Naive thymus-derived CD4-positive, alpha-beta T cell (primary cell): Measurements from ENCODE around the gene STH. TPM values are rescaled to one million over a fixed set of nuclear protein-coding genes. Genes with fewer than 3 reads are reported as not detected.

ENCODE experiments used
- ATAC-seq: fragments of 150-1000 bp; cut with Tn5 transposase; 2 replicates; pipeline ENCODE4 v1.10.0; 2021; ENCODE audit warnings: mild to moderate bottlenecking, moderate library complexity
- CTCF ChIA-PET: fragments of 350-600 bp; sonication (Branson Sonifier 250); formaldehyde crosslinking; loops from one replicate; lab custom pipeline; 2021; ENCODE audit warnings: antibody characterized with exemption; lab: Charles Lee
- POLR2A ChIA-PET: fragments of 350-600 bp; sonication (Branson Sonifier 250); formaldehyde crosslinking; loops from one replicate; lab custom pipeline; 2021; ENCODE audit warnings: antibody characterized with exemption, inconsistent platforms; lab: Charles Lee
- DNase-seq, 9 donors: peaks; one replicate each; pipeline versions ENCODE4 v3.0.0 to v3.0.0-alpha.2; 2020 to 2022; ENCODE audit warnings: mixed read lengths in 1 of 9
- H3K27ac ChIP-seq: one replicate; pipeline ENCODE4 v1.7.0; 2013; ENCODE audit warnings: mild to moderate bottlenecking, low read depth, low read length, moderate library complexity
- H3K27me3 ChIP-seq, 2 donors: one replicate each; pipeline ENCODE4 v1.7.0; 2013; ENCODE audit warnings: low read length in 2 of 2, mild to moderate bottlenecking in 2 of 2, moderate library complexity in 2 of 2; ENCODE audit not compliant: control insufficient read depth in 2 of 2, insufficient read depth in 2 of 2
- H3K36me3 ChIP-seq, 3 experiments: 1 replicate in 2 of 3; 2 replicates in 1 of 3; pipeline ENCODE4 v1.7.0; 2013; ENCODE audit warnings: low read length in 3 of 3, mild to moderate bottlenecking in 3 of 3, moderate library complexity in 1 of 3; ENCODE audit not compliant: insufficient read depth in 3 of 3, control insufficient read depth in 2 of 3
- H3K4me1 ChIP-seq, 2 donors: one replicate each; pipeline ENCODE4 v1.7.0; 2013; ENCODE audit warnings: low read length in 2 of 2, mild to moderate bottlenecking in 2 of 2, moderate library complexity in 1 of 2; ENCODE audit not compliant: control insufficient read depth in 2 of 2, insufficient read depth in 2 of 2
- H3K4me3 ChIP-seq: 2 replicates; pipeline ENCODE4 v1.7.0; 2013; ENCODE audit warnings: mild to moderate bottlenecking, low read length
- H3K9me3 ChIP-seq, 3 experiments: 1 replicate in 2 of 3; 2 replicates in 1 of 3; pipeline ENCODE4 v1.7.0; 2013; ENCODE audit warnings: low read length in 3 of 3; ENCODE audit not compliant: control insufficient read depth in 2 of 3
- H3K27ac Mint-ChIP-seq, 9 donors: one replicate each; pipeline ENCODE4 v1.8.0; 2020 to 2022; ENCODE audit warnings: mixed read lengths in 9 of 9, mild to moderate bottlenecking in 8 of 9, moderate library complexity in 5 of 9, inconsistent platforms in 2 of 9
- H3K27me3 Mint-ChIP-seq, 5 donors: one replicate each; pipeline ENCODE4 v1.8.0; 2021 to 2022; ENCODE audit warnings: mixed read lengths in 5 of 5, mild to moderate bottlenecking in 1 of 5
- H3K36me3 Mint-ChIP-seq, 5 donors: one replicate each; pipeline ENCODE4 v1.8.0; 2020 to 2022; ENCODE audit warnings: mixed read lengths in 5 of 5, mild to moderate bottlenecking in 3 of 5, inconsistent platforms in 1 of 5
- H3K4me1 Mint-ChIP-seq, 7 donors: one replicate each; pipeline ENCODE4 v1.8.0; 2020 to 2022; ENCODE audit warnings: mixed read lengths in 7 of 7, mild to moderate bottlenecking in 3 of 7, inconsistent platforms in 1 of 7
- H3K4me3 Mint-ChIP-seq, 10 donors: one replicate each; pipeline ENCODE4 v1.8.0; 2020 to 2022; ENCODE audit warnings: mild to moderate bottlenecking in 10 of 10, mixed read lengths in 10 of 10, moderate library complexity in 6 of 10, inconsistent platforms in 2 of 10
- H3K9me3 Mint-ChIP-seq, 11 donors: one replicate each; pipeline ENCODE4 v1.8.0; 2020 to 2022; ENCODE audit warnings: mixed read lengths in 11 of 11, mild to moderate bottlenecking in 4 of 11, inconsistent platforms in 1 of 11, moderate library complexity in 1 of 11
- intact Hi-C, 2 donors: fragments of 100-400 bp; cut with micrococcal nuclease; formaldehyde crosslinking; loops; one replicate each; pipeline ENCODE4 v1.15.1; 2023
- polyA plus RNA-seq, 2 donors: library from polyadenylated mRNA; unstranded; fragments of 300-500 nt; fragmentation: Illumina TruSeq; gene quantifications; one replicate each; pipeline ENCODE4 v1.2.3, GENCODE V29; 2021
- total RNA-seq, 6 experiments: library from RNA in 5 of 6; stranded (reverse) in 5 of 6; gene quantifications; 1 replicate in 5 of 6; 2 replicates in 1 of 6; pipeline ENCODE4 v1.2.3 and lab custom pipeline; 2021 to 2026

Gene STH
- total and polyA plus RNA-seq, 7 experiments from 2014 or later, result not detected

- peaks cover 0 to 34% (median 10%) of the 10 kb centered on the region in 5 donors for H3K36me3 Mint-ChIP-seq
- POLR2A ChIA-PET, result interaction anchor here (0.7 to 2.5 kb wide), 5 partner anchors 144 to 778 kb away, joined by 3 to 13 read pairs (median 5); no protein-coding TSS in a partner anchor
- ATAC-seq (no peak), DNase-seq (no peak)
- H3K27ac Mint-ChIP-seq, result peak overlapping the region in 6 of 9 donors; percentile 6 to 58 (median 30)
- Histone ChIP-seq H3K27ac (no peak overlapping the region), H3K36me3 (peaks cover 8 to 61% (median 29%) of the 10 kb centered on the region in 3 experiments), H3K4me1 (no peaks in the 10 kb centered on the region), H3K27me3 (no peaks in the 10 kb centered on the region), H3K4me3 (no peak overlapping the region), H3K9me3 (no peaks in the 10 kb centered on the region)
- CTCF ChIA-PET, result interaction anchor here (0.6 to 3.4 kb wide), 12 partner anchors 10 to 243 kb away, joined by 3 to 41 read pairs (median 4); no protein-coding TSS in a partner anchor
- intact Hi-C loops, result loop anchor here (1.0 to 5.0 kb wide), 7 partner anchors 18 to 170 kb away; partner anchors contain the start of gene KANSL1 (in 1 of the 2)
- no peaks in the 10 kb centered on the region for H3K9me3 Mint-ChIP-seq
- H3K27me3 Mint-ChIP-seq, result no peaks in the 10 kb centered on the region
- H3K4me3 Mint-ChIP-seq, result no peak overlapping the region
- H3K4me1 Mint-ChIP-seq, result peaks cover 1 to 23% (median 8%) of the 10 kb centered on the region in 7 donors
These were observed 44.6 kb downstream of the STH start for GRCh38 chr17:46043606-46044005.

DNA sequence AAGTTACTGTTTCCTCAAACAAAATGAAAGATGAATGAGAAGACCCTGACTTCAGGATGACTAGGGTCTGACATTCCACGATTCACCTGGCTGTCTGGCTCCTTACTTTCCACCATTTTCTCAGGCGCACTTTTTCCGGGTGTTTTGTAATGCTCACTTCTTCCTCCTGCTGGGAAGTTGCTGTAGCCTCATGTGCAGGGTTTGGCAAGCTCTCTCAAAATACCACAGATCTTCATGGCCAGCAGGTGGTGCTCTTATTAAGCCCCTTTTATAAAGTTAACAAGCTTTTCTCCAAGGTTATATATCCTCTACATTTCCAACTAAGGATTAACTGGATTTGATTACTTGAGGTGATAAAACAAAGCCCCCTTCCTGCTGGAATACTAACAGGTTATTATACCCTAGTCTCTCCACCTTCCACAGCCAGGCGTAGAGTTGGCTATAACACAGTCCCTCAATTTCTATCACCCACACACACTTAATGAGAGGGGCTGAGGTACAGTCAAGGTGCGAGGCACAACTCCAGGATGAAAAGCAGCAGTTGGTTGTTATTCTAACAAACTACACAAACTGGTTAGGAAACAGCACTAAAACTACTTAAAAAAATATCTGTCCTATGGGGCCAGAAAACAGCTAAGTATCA lies 45.4 kb downstream of the STH start:
- no peak overlapping the region for H3K27ac ChIP-seq
- no peaks in the 10 kb centered on the region for H3K9me3 Mint-ChIP-seq
- peak overlapping the region in 8 of 9 donors; percentile 6 to 67 (median 28) for H3K27ac Mint-ChIP-seq
- H3K4me3 Mint-ChIP-seq, result peak overlapping the region in 1 of 10 donors; percentile 52
- H3K27me3 ChIP-seq, result no peaks in the 10 kb centered on the region
- no peaks in the 10 kb centered on the region for H3K9me3 ChIP-seq
- peaks cover 6 to 60% (median 22%) of the 10 kb centered on the region in 3 experiments for H3K36me3 ChIP-seq
- ATAC-seq (peak; percentile 71), DNase-seq (peak in 7 of 9 donors; percentile 40 to 60 (median 51))
- peaks cover 2 to 23% (median 8%) of the 10 kb centered on the region in 7 donors for H3K4me1 Mint-ChIP-seq
- intact Hi-C loops, result loop anchor here (1.0 to 5.0 kb wide), 7 partner anchors 17 to 169 kb away; partner anchors contain the start of gene KANSL1 (in 1 of the 2)
- H3K4me1 ChIP-seq, result no peaks in the 10 kb centered on the region
- POLR2A ChIA-PET, result interaction anchor here (0.6 to 2.5 kb wide), 7 partner anchors 14 to 168 kb away, joined by 3 to 13 read pairs (median 5); partner anchors contain the start of gene KANSL1
- H3K36me3 Mint-ChIP-seq, result peaks cover 0 to 37% (median 12%) of the 10 kb centered on the region in 5 donors
- no peaks in the 10 kb centered on the region for H3K27me3 Mint-ChIP-seq
- CTCF ChIA-PET, result interaction anchor here (0.6 to 3.4 kb wide), 24 partner anchors 8 to 242 kb away, joined by 3 to 41 read pairs (median 4); partner anchors contain the start of gene KANSL1
- H3K4me3 ChIP-seq, result no peak overlapping the region

DNA sequence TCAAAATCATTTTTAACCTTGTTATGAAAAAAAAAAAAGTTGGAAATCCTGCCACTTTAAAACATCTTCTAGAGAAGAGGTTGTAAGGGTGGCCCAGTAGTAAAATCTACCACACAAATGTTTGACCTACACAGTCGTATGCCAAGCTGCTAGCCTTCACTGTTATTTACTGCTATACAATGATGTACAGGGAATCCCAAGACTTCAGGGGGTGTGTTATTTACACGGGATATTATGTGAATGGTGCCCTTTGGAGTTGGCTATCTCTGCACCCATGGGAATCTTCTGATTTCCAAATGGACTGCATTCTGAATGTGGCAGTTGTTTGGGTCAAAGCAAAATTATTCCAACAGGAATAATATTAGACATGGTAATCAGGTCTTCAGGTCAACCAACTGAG lies 45.9 kb downstream of the STH start:
- H3K4me1 ChIP-seq, result no peaks in the 10 kb centered on the region
- peaks cover 9 to 60% (median 16%) of the 10 kb centered on the region in 3 experiments for H3K36me3 ChIP-seq
- H3K36me3 Mint-ChIP-seq, result peaks cover 0 to 37% (median 14%) of the 10 kb centered on the region in 5 donors
- no peaks in the 10 kb centered on the region for H3K9me3 ChIP-seq
- no peaks in the 10 kb centered on the region for H3K9me3 Mint-ChIP-seq
- peaks cover 5 to 23% (median 8%) of the 10 kb centered on the region in 7 donors for H3K4me1 Mint-ChIP-seq
- DNase-seq (no peak), ATAC-seq (no peak)
- no peak overlapping the region for H3K4me3 Mint-ChIP-seq
- H3K27me3 ChIP-seq, result no peaks in the 10 kb centered on the region
- no peaks in the 10 kb centered on the region for H3K27me3 Mint-ChIP-seq
- ChIA-PET POLR2A (interaction anchor here (0.5 to 2.5 kb wide), 9 partner anchors 13 to 170 kb away, joined by 3 to 13 read pairs (median 4); partner anchors contain the start of gene KANSL1), CTCF (interaction anchor here (0.6 to 3.4 kb wide), 20 partner anchors 8 to 242 kb away, joined by 3 to 41 read pairs (median 6); partner anchors contain the start of gene KANSL1)
- H3K4me3 ChIP-seq, result no peak overlapping the region
- no peak overlapping the region for H3K27ac ChIP-seq
- peak overlapping the region in 5 of 9 donors; percentile 6 to 67 (median 33) for H3K27ac Mint-ChIP-seq
- intact Hi-C loops, result loop anchor here (1.0 to 5.0 kb wide), 8 partner anchors 16 to 222 kb away; partner anchors contain the start of gene KANSL1 (in 1 of the 2)

DNA sequence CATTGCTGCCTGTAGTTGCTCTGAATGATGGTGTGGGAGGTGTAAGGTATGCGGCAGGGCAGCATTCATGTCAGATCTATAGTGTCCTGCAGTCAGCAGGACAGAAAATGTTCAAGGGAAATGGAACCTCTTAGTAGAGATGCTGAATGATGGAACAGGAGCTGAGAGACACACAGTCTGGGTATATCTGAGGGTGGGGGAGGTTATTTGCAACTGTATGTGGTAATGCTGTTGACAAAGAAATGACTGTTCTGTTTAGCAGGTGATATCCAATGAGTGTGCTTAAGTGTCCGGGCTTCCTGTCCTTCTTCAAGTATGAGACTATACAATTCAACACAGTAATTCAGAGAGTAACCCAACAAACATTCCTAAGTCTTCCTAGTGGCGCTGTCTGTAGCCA lies 46.6 kb downstream of the STH start:
- Mint-ChIP-seq H3K27me3 (no peaks in the 10 kb centered on the region), H3K27ac (peak overlapping the region in 8 of 9 donors; percentile 2 to 75 (median 30)), H3K36me3 (peaks cover 0 to 36% (median 7%) of the 10 kb centered on the region in 5 donors), H3K9me3 (no peaks in the 10 kb centered on the region), H3K4me3 (no peak overlapping the region), H3K4me1 (peaks cover 5 to 23% (median 8%) of the 10 kb centered on the region in 7 donors)
- ChIA-PET CTCF (interaction anchor here (1.1 to 3.4 kb wide), 5 partner anchors 10 to 171 kb away, joined by 3 to 29 read pairs (median 16); no protein-coding TSS in a partner anchor), POLR2A (interaction anchor here (0.5 to 2.1 kb wide), 5 partner anchors 18 to 646 kb away, joined by 3 to 11 read pairs (median 4); partner anchors contain the start of gene KANSL1)
- DNase-seq (no peak), ATAC-seq (no peak)
- H3K27ac ChIP-seq, result no peak overlapping the region
- H3K9me3 ChIP-seq, result no peaks in the 10 kb centered on the region
- no peaks in the 10 kb centered on the region for H3K4me1 ChIP-seq
- H3K4me3 ChIP-seq, result no peak overlapping the region
- peaks cover 16 to 66% (median 17%) of the 10 kb centered on the region in 3 experiments for H3K36me3 ChIP-seq
- no peaks in the 10 kb centered on the region for H3K27me3 ChIP-seq
- intact Hi-C loops, result loop anchor here (2.0 to 5.0 kb wide), 2 partner anchors 141 to 222 kb away; no protein-coding TSS in a partner anchor

DNA sequence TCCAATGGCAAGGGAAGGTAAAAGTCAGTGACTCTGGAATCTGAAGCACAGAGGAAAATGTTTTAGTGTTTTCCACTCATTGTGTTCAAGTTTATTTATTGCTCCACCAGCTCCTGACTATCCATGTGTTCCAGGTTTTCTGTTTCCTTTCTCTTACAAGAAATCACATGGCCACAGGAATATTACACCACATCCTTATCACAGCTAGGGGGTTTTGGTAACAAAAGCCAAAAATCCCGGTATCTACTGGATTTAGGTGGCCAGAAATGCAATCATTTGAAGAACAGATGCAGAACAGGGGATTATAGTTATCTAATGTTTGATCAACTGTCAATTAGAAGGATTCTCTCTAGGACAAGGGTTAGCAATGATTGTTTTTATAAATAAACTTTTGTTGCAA lies 47.9 kb downstream of the STH start:
- CTCF ChIA-PET, result interaction anchor here (0.6 to 1.7 kb wide), 6 partner anchors 12 to 166 kb away, joined by 3 to 7 read pairs (median 4); no protein-coding TSS in a partner anchor
- POLR2A ChIA-PET, result no interaction called here
- Histone ChIP-seq H3K9me3 (no peaks in the 10 kb centered on the region), H3K36me3 (peaks cover 13 to 71% (median 16%) of the 10 kb centered on the region in 3 experiments), H3K27me3 (no peaks in the 10 kb centered on the region), H3K4me3 (no peak overlapping the region), H3K4me1 (no peaks in the 10 kb centered on the region), H3K27ac (no peak overlapping the region)
- H3K4me1 Mint-ChIP-seq, result peaks cover 8 to 28% (median 16%) of the 10 kb centered on the region in 7 donors
- H3K4me3 Mint-ChIP-seq, result no peak overlapping the region
- DNase-seq, result no peak
- peaks cover 0 to 39% (median 8%) of the 10 kb centered on the region in 5 donors for H3K36me3 Mint-ChIP-seq
- H3K9me3 Mint-ChIP-seq, result no peaks in the 10 kb centered on the region
- H3K27me3 Mint-ChIP-seq, result no peaks in the 10 kb centered on the region
- no peak for ATAC-seq
- peak overlapping the region in 2 of 9 donors; percentile 19 to 37 for H3K27ac Mint-ChIP-seq
- intact Hi-C loops, result loop anchor here in 1 of 2 donors (5.0 kb wide), 1 partner anchor 220 kb away; no protein-coding TSS in a partner anchor

DNA sequence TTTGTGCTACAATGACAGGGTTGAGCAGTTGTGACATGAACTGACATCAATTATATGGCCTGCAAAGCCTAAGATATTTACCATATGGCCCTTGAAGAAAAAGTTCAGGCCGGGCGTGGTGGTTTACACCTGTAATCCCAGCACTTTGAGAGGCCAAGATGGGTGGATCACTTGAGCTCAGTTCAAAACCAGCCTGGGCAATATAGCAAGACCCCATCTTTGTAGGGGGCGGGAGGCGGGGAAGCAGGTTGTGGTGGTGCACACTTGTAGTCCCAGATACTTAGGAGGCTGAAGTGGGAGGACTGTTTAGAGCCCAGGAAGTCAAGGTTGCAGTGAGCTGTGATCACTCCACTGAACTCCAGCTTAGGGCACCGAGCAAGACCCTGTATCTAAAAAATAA lies 48.3 kb downstream of the STH start:
- intact Hi-C loops, result loop anchor here in 1 of 2 donors (5.0 kb wide), 1 partner anchor 220 kb away; no protein-coding TSS in a partner anchor
- Histone ChIP-seq H3K27ac (no peak overlapping the region), H3K36me3 (peaks cover 10 to 67% (median 16%) of the 10 kb centered on the region in 3 experiments), H3K27me3 (no peaks in the 10 kb centered on the region), H3K4me3 (no peak overlapping the region), H3K9me3 (no peaks in the 10 kb centered on the region), H3K4me1 (no peaks in the 10 kb centered on the region)
- ATAC-seq (no peak), DNase-seq (no peak)
- Mint-ChIP-seq H3K4me3 (no peak overlapping the region), H3K36me3 (peaks cover 0 to 41% (median 10%) of the 10 kb centered on the region in 5 donors), H3K4me1 (peaks cover 12 to 32% (median 20%) of the 10 kb centered on the region in 7 donors), H3K27ac (peak overlapping the region in 2 of 9 donors; percentile 19 to 37), H3K9me3 (no peaks in the 10 kb centered on the region), H3K27me3 (no peaks in the 10 kb centered on the region)
- POLR2A ChIA-PET, result no interaction called here
- CTCF ChIA-PET, result interaction anchor here (0.6 to 1.7 kb wide), 4 partner anchors 11 to 165 kb away, joined by 3 to 7 read pairs (median 4); no protein-coding TSS in a partner anchor
